ENCODE results near the gene PDE4D.
"Not testable (repeated sequence)": the region's sequence is repeated elsewhere in the genome, so short reads cannot be mapped to it uniquely, and the experiment has no call there.

The PDE4D gene

GRCh38 chr5:58974601-58975000 lies 918.9 kb downstream of the PDE4D start:
- no peak for DNase-seq

- DNase-seq = no peak
These were observed 919.4 kb downstream of the PDE4D start for GRCh38 chr5:58974083-58974482.

- no peak for DNase-seq
These were observed 921.2 kb downstream of the PDE4D start for GRCh38 chr5:58972301-58972700.

GRCh38 chr5:58970766-58971165 lies 922.8 kb downstream of the PDE4D start:
- DNase-seq = no peak

- DNase-seq = no peak
These were observed 923.7 kb downstream of the PDE4D start for GRCh38 chr5:58969795-58970194.

- no peak for DNase-seq
These were observed 924.3 kb downstream of the PDE4D start for GRCh38 chr5:58969253-58969652.

GRCh38 chr5:58968350-58968749 lies 925.2 kb downstream of the PDE4D start:
- no peak for DNase-seq

GRCh38 chr5:58967597-58968281 lies 925.8 kb downstream of the PDE4D start:
- DNase-seq = no peak

GRCh38 chr5:58965677-58966414 lies 927.7 kb downstream of the PDE4D start:
- no peak for DNase-seq

- no peak for DNase-seq
These were observed 929.7 kb downstream of the PDE4D start for GRCh38 chr5:58963821-58964220.

GRCh38 chr5:58963361-58963760 lies 930.2 kb downstream of the PDE4D start:
- DNase-seq = no peak

GRCh38 chr5:58961631-58962280 lies 931.8 kb downstream of the PDE4D start:
- no peak for DNase-seq

GRCh38 chr5:58958701-58959100 lies 934.8 kb downstream of the PDE4D start:
- no peak for DNase-seq

- not testable (repeated sequence) for DNase-seq
These were observed 940.3 kb downstream of the PDE4D start for GRCh38 chr5:58953218-58953617.

- DNase-seq = no peak
These were observed 943.3 kb downstream of the PDE4D start for GRCh38 chr5:58950224-58950623.

GRCh38 chr5:58946230-58946629 lies 947.3 kb downstream of the PDE4D start:
- DNase-seq = no peak

GRCh38 chr5:58944221-58944620 lies 949.3 kb downstream of the PDE4D start:
- DNase-seq = no peak

- DNase-seq = no peak
These were observed 953.1 kb downstream of the PDE4D start for GRCh38 chr5:58940446-58940845.

GRCh38 chr5:58939664-58940063 lies 953.9 kb downstream of the PDE4D start:
- no peak for DNase-seq

GRCh38 chr5:58938563-58939424 lies 954.7 kb downstream of the PDE4D start:
- DNase-seq = no peak

GRCh38 chr5:58937031-58937681 lies 956.4 kb downstream of the PDE4D start:
- no peak for DNase-seq

GRCh38 chr5:58934629-58935097 lies 958.9 kb downstream of the PDE4D start:
- DNase-seq = no peak

Measured in CD4-positive, alpha-beta T cell treated with Interleukin-10 for 1 hour (primary cell).